ENCODE data around the gene TPD52L1.

- TF ChIP-seq GATA2 (IDR thresholded peaks at IDR 0.05; ENCODE audit: low read depth, low read length): no peak
- TF ChIP-seq GATA3 (IDR thresholded peaks at IDR 0.05; ENCODE audit: low read depth, low read length): no peak
Observed at GRCh38 chr6:125190667-125191066, 37.1 kb downstream of the TPD52L1 start.

Data from SH-SY5Y (cell line).